CD4-positive, alpha-beta memory T cell (primary cell): Measurements from ENCODE around the gene TEX13C. TPM values are rescaled to one million over a fixed set of nuclear protein-coding genes. Genes with fewer than 3 reads are reported as not detected.
A peak's percentile ranks its signal among the peaks of the same experiment; 100 is the strongest.
"Not testable (repeated sequence)": the region's sequence is repeated elsewhere in the genome, so short reads cannot be mapped to it uniquely, and the experiment has no call there.

ENCODE experiments used
- CTCF ChIA-PET: fragments of 350-600 bp; sonication (Branson Sonifier 250); formaldehyde crosslinking; loops from one replicate; lab custom pipeline; 2021; ENCODE audit warnings: inconsistent platforms; ENCODE audit not compliant: partially characterized antibody; lab: Charles Lee
- POLR2A ChIA-PET: fragments of 350-600 bp; sonication (Branson Sonifier 250); formaldehyde crosslinking; loops from one replicate; lab custom pipeline; 2021; ENCODE audit not compliant: partially characterized antibody; lab: Charles Lee
- DNase-seq, 5 donors: peaks; one replicate each; pipeline versions ENCODE4 v3.0.0 to v3.0.0-alpha.2; 2020 to 2022; ENCODE audit warnings: mixed read lengths in 1 of 5
- H3K27ac ChIP-seq: one replicate; pipeline ENCODE4 v1.7.0; 2013; ENCODE audit warnings: low read depth, low read length
- H3K27me3 ChIP-seq: 2 replicates; pipeline ENCODE4 v1.7.0; 2013; ENCODE audit warnings: mild to moderate bottlenecking, low read length, moderate library complexity; ENCODE audit not compliant: insufficient read depth
- H3K36me3 ChIP-seq: 2 replicates; pipeline ENCODE4 v1.7.0; 2013; ENCODE audit warnings: mild to moderate bottlenecking, low read length, moderate library complexity; ENCODE audit not compliant: insufficient read depth
- H3K4me1 ChIP-seq: 2 replicates; pipeline ENCODE4 v1.7.0; 2013; ENCODE audit warnings: mild to moderate bottlenecking, low read length, moderate library complexity; ENCODE audit not compliant: insufficient read depth
- H3K4me3 ChIP-seq, 2 donors: one replicate each; pipeline ENCODE4 v1.7.0; 2013; ENCODE audit warnings: low read length in 2 of 2, mild to moderate bottlenecking in 1 of 2
- H3K9me3 ChIP-seq, 2 donors: one replicate each; pipeline ENCODE4 v1.7.0; 2013; ENCODE audit warnings: low read length in 2 of 2, control low read depth in 1 of 2; ENCODE audit not compliant: control insufficient read depth in 1 of 2
- H3K27ac Mint-ChIP-seq, 7 donors: one replicate each; pipeline ENCODE4 v1.8.0; 2020 to 2021; ENCODE audit warnings: mixed read lengths in 7 of 7, mild to moderate bottlenecking in 6 of 7, inconsistent platforms in 3 of 7, moderate library complexity in 3 of 7
- H3K27me3 Mint-ChIP-seq, 2 donors: one replicate each; pipeline ENCODE4 v1.8.0; 2020 to 2021; ENCODE audit warnings: mixed read lengths in 2 of 2
- H3K36me3 Mint-ChIP-seq, 2 donors: one replicate each; pipeline ENCODE4 v1.8.0; 2020 to 2021; ENCODE audit warnings: mixed read lengths in 2 of 2, inconsistent platforms in 1 of 2, mild to moderate bottlenecking in 1 of 2
- H3K4me1 Mint-ChIP-seq, 4 donors: one replicate each; pipeline ENCODE4 v1.8.0; 2020 to 2021; ENCODE audit warnings: mixed read lengths in 4 of 4, mild to moderate bottlenecking in 1 of 4
- H3K4me3 Mint-ChIP-seq, 8 donors: one replicate each; pipeline ENCODE4 v1.8.0; 2020 to 2021; ENCODE audit warnings: mixed read lengths in 8 of 8, mild to moderate bottlenecking in 7 of 8, moderate library complexity in 6 of 8, inconsistent platforms in 3 of 8
- H3K9me3 Mint-ChIP-seq, 8 donors: one replicate each; pipeline ENCODE4 v1.8.0; 2020 to 2021; ENCODE audit warnings: mixed read lengths in 8 of 8, mild to moderate bottlenecking in 5 of 8, inconsistent platforms in 3 of 8, moderate library complexity in 1 of 8
- intact Hi-C: fragments of 100-400 bp; cut with micrococcal nuclease; formaldehyde crosslinking; loops from one replicate; pipeline ENCODE4 v1.15.1; 2023
- polyA plus RNA-seq, 2 donors: library from polyadenylated mRNA; unstranded; fragments of 300-500 nt; fragmentation: Illumina TruSeq; gene quantifications; one replicate each; pipeline ENCODE4 v1.2.3, GENCODE V29; 2021
- total RNA-seq, 2 experiments: library from RNA; stranded (reverse); gene quantifications; one replicate each; pipeline ENCODE4 v1.2.3, GENCODE V29; 2021

TEX13C gene
- total and polyA plus RNA-seq, 4 experiments from 2014 or later, result not detected

GRCh38 chrX:125295337-125295736 is 24.3 kb upstream of the TEX13C start:
- Histone ChIP-seq H3K4me1 (peaks cover 16% of the 10 kb centered on the region), H3K27ac (no peak overlapping the region), H3K4me3 (no peak overlapping the region), H3K36me3 (no peaks in the 10 kb centered on the region), H3K9me3 (no peaks in the 10 kb centered on the region), H3K27me3 (no peaks in the 10 kb centered on the region)
- Mint-ChIP-seq H3K4me1 (peaks cover 16 to 23% (median 21%) of the 10 kb centered on the region in 4 donors), H3K27me3 (no peaks in the 10 kb centered on the region), H3K27ac (peak overlapping the region in 2 of 7 donors; percentile 46 to 66), H3K36me3 (no peaks in the 10 kb centered on the region), H3K4me3 (peak overlapping the region in 5 of 8 donors; percentile 41 to 76 (median 55)), H3K9me3 (no peaks in the 10 kb centered on the region)
- ChIA-PET CTCF (no interaction called here), POLR2A (no interaction called here)
- DNase-seq, result no peak
- intact Hi-C loops, result no loop called here

- no peaks in the 10 kb centered on the region for H3K27me3 Mint-ChIP-seq
- no peaks in the 10 kb centered on the region for H3K9me3 Mint-ChIP-seq
- CTCF ChIA-PET, result no interaction called here
Measured at GRCh38 chrX:125298871-125299270, 20.8 kb upstream of the TEX13C start.

GRCh38 chrX:125306335-125306866 is 13.3 kb upstream of the TEX13C start:
- no peaks in the 10 kb centered on the region for H3K4me1 ChIP-seq
- no peaks in the 10 kb centered on the region for H3K36me3 Mint-ChIP-seq
- H3K4me3 ChIP-seq, result no peak overlapping the region
- H3K27ac Mint-ChIP-seq, result no peak overlapping the region
- no peaks in the 10 kb centered on the region for H3K9me3 ChIP-seq
- no peaks in the 10 kb centered on the region for H3K27me3 ChIP-seq
- H3K4me3 Mint-ChIP-seq, result no peak overlapping the region
- intact Hi-C loops, result no loop called here
- H3K9me3 Mint-ChIP-seq, result no peaks in the 10 kb centered on the region
- CTCF ChIA-PET, result interaction anchor here (0.6 kb wide), 1 partner anchor 9 kb away, joined by 3 read pairs; no protein-coding TSS in a partner anchor
- H3K36me3 ChIP-seq, result no peaks in the 10 kb centered on the region
- DNase-seq, result no peak
- H3K4me1 Mint-ChIP-seq, result no peaks in the 10 kb centered on the region
- POLR2A ChIA-PET, result no interaction called here
- H3K27ac ChIP-seq, result no peak overlapping the region
- H3K27me3 Mint-ChIP-seq, result peaks cover 0 to 2% of the 10 kb centered on the region in 2 donors

More at GRCh38 chrX:125298871-125299270, 20.8 kb upstream of the TEX13C start:
- Mint-ChIP-seq H3K4me1 (peaks cover 14 to 17% (median 15%) of the 10 kb centered on the region in 4 donors), H3K27ac (no peak overlapping the region), H3K36me3 (no peaks in the 10 kb centered on the region), H3K4me3 (no peak overlapping the region)
- intact Hi-C loops, result no loop called here
- POLR2A ChIA-PET, result no interaction called here
- no peaks in the 10 kb centered on the region for H3K27me3 ChIP-seq
- no peak overlapping the region for H3K4me3 ChIP-seq
- H3K27ac ChIP-seq, result no peak overlapping the region
- H3K9me3 ChIP-seq, result no peaks in the 10 kb centered on the region
- peak in 1 of 5 donors; percentile 12 for DNase-seq
- H3K36me3 ChIP-seq, result no peaks in the 10 kb centered on the region
- H3K4me1 ChIP-seq, result peaks cover 15% of the 10 kb centered on the region

GRCh38 chrX:125308653-125309052 is 11.0 kb upstream of the TEX13C start:
- Histone ChIP-seq H3K9me3 (no peaks in the 10 kb centered on the region), H3K4me1 (no peaks in the 10 kb centered on the region), H3K36me3 (no peaks in the 10 kb centered on the region), H3K27ac (no peak overlapping the region), H3K4me3 (no peak overlapping the region), H3K27me3 (no peaks in the 10 kb centered on the region)
- ChIA-PET CTCF (no interaction called here), POLR2A (no interaction called here)
- Mint-ChIP-seq H3K27ac (no peak overlapping the region), H3K36me3 (no peaks in the 10 kb centered on the region), H3K27me3 (peaks cover 0 to 2% of the 10 kb centered on the region in 2 donors), H3K9me3 (no peaks in the 10 kb centered on the region), H3K4me3 (no peak overlapping the region), H3K4me1 (no peaks in the 10 kb centered on the region)
- intact Hi-C loops, result no loop called here
- DNase-seq, result no peak

- H3K27ac Mint-ChIP-seq, H3K9me3 ChIP-seq, H3K9me3 Mint-ChIP-seq, H3K27me3 Mint-ChIP-seq, CTCF ChIA-PET, POLR2A ChIA-PET, H3K27ac ChIP-seq, intact Hi-C loops, H3K36me3 Mint-ChIP-seq, H3K4me3 Mint-ChIP-seq, H3K4me1 Mint-ChIP-seq, H3K27me3 ChIP-seq, DNase-seq, H3K36me3 ChIP-seq, H3K4me3 ChIP-seq, H3K4me1 ChIP-seq: not testable (repeated sequence)
Measured at GRCh38 chrX:125319166-125319565, 505 bp upstream of the TEX13C start.

GRCh38 chrX:125322431-125322830 is 2.8 kb downstream of the TEX13C start:
- Mint-ChIP-seq H3K27ac (no peak overlapping the region), H3K27me3 (no peaks in the 10 kb centered on the region), H3K9me3 (no peaks in the 10 kb centered on the region), H3K36me3 (no peaks in the 10 kb centered on the region), H3K4me3 (no peak overlapping the region), H3K4me1 (no peaks in the 10 kb centered on the region)
- no peak for DNase-seq
- H3K27me3 ChIP-seq, result no peaks in the 10 kb centered on the region
- H3K9me3 ChIP-seq, result no peaks in the 10 kb centered on the region
- H3K36me3 ChIP-seq, result no peaks in the 10 kb centered on the region
- ChIA-PET CTCF (no interaction called here), POLR2A (no interaction called here)
- H3K4me1 ChIP-seq, result no peaks in the 10 kb centered on the region
- intact Hi-C loops, result no loop called here
- no peak overlapping the region for H3K4me3 ChIP-seq
- no peak overlapping the region for H3K27ac ChIP-seq

GRCh38 chrX:125326599-125326998 is 6.9 kb downstream of the TEX13C start:
- Histone ChIP-seq H3K27me3 (no peaks in the 10 kb centered on the region), H3K27ac (no peak overlapping the region), H3K36me3 (no peaks in the 10 kb centered on the region), H3K9me3 (no peaks in the 10 kb centered on the region), H3K4me1 (no peaks in the 10 kb centered on the region), H3K4me3 (no peak overlapping the region)
- Mint-ChIP-seq H3K4me1 (no peaks in the 10 kb centered on the region), H3K27ac (no peak overlapping the region), H3K27me3 (no peaks in the 10 kb centered on the region), H3K4me3 (no peak overlapping the region), H3K36me3 (no peaks in the 10 kb centered on the region), H3K9me3 (no peaks in the 10 kb centered on the region)
- CTCF ChIA-PET, result no interaction called here
- POLR2A ChIA-PET, result no interaction called here
- intact Hi-C loops, result no loop called here
- DNase-seq, result no peak

GRCh38 chrX:125327891-125328290 is 8.2 kb downstream of the TEX13C start:
- H3K4me1 Mint-ChIP-seq, result no peaks in the 10 kb centered on the region
- H3K27ac ChIP-seq, result no peak overlapping the region
- no peaks in the 10 kb centered on the region for H3K27me3 Mint-ChIP-seq
- no peak overlapping the region for H3K27ac Mint-ChIP-seq
- H3K4me1 ChIP-seq, result no peaks in the 10 kb centered on the region
- ChIA-PET CTCF (no interaction called here), POLR2A (no interaction called here)
- DNase-seq, result no peak
- H3K4me3 Mint-ChIP-seq, result no peak overlapping the region
- no peaks in the 10 kb centered on the region for H3K9me3 ChIP-seq
- H3K9me3 Mint-ChIP-seq, result no peaks in the 10 kb centered on the region
- H3K27me3 ChIP-seq, result no peaks in the 10 kb centered on the region
- intact Hi-C loops, result no loop called here
- H3K36me3 ChIP-seq, result no peaks in the 10 kb centered on the region
- H3K36me3 Mint-ChIP-seq, result no peaks in the 10 kb centered on the region
- H3K4me3 ChIP-seq, result no peak overlapping the region
